HepG2 (cell line): ENCODE results near the gene GTPBP6. TPM values are rescaled to one million over a fixed set of nuclear protein-coding genes. Genes with fewer than 3 reads are reported as not detected.

ENCODE experiments used
- ATF7 ChIP-seq, 2 experiments: fragments of 450-650 bp in 1 of 2; sonication (generic) in 1 of 2; formaldehyde crosslinking in 1 of 2; IDR thresholded peaks; 2 replicates each; pipeline versions ENCODE4 v1.4.0 to v1.6.1; 2016 to 2020; ENCODE audit warnings: antibody characterized with exemption in 1 of 2, mild to moderate bottlenecking in 1 of 2, missing genetic modification reagents in 1 of 2
- BRCA1 ChIP-seq: sonication (generic); formaldehyde crosslinking; IDR thresholded peaks from 2 replicates; pipeline ENCODE4 v1.4.0; 2020; ENCODE audit warnings: missing genetic modification reagents
- ETV6 ChIP-seq: sonication (generic); formaldehyde crosslinking; conservative IDR thresholded peaks from 2 replicates; pipeline ENCODE4 v1.4.0; 2020; ENCODE audit warnings: missing genetic modification reagents
- HMGXB3 ChIP-seq: sonication (generic); formaldehyde crosslinking; IDR thresholded peaks from 2 replicates; pipeline ENCODE4 v1.4.0; 2020; ENCODE audit warnings: missing genetic modification reagents, borderline replicate concordance
- HOXD1 ChIP-seq: sonication (generic); formaldehyde crosslinking; IDR thresholded peaks from 2 replicates; pipeline ENCODE4 v1.5.0; 2020; ENCODE audit warnings: missing genetic modification reagents
- KLF11 ChIP-seq: IDR thresholded peaks from 2 replicates; pipeline ENCODE4 v1.6.1; 2016; ENCODE audit warnings: missing compliant biosample characterization
- KMT2A ChIP-seq: sonication (generic); formaldehyde crosslinking; IDR thresholded peaks from 2 replicates; pipeline ENCODE4 v1.4.0; 2020; ENCODE audit warnings: missing genetic modification reagents
- TAF1 ChIP-seq: sonication (generic); formaldehyde crosslinking; IDR thresholded peaks from 2 replicates; pipeline ENCODE4 v1.4.0; 2020; ENCODE audit warnings: missing genetic modification reagents
- ZC3H13 ChIP-seq: sonication (generic); formaldehyde crosslinking; IDR thresholded peaks from 2 replicates; pipeline ENCODE4 v1.8.1; 2023; ENCODE audit warnings: mild to moderate bottlenecking, missing genetic modification reagents, moderate library complexity
- ZC3H4 ChIP-seq: sonication (generic); formaldehyde crosslinking; IDR thresholded peaks from 2 replicates; pipeline ENCODE4 v1.4.0; 2020; ENCODE audit warnings: missing genetic modification reagents, borderline replicate concordance
- ZNF318 ChIP-seq: sonication (generic); formaldehyde crosslinking; IDR thresholded peaks from 2 replicates; pipeline ENCODE4 v1.4.0; 2020; ENCODE audit warnings: mild to moderate bottlenecking, missing genetic modification reagents
- ZNF552 ChIP-seq: sonication (generic); formaldehyde crosslinking; IDR thresholded peaks from 2 replicates; pipeline ENCODE4 v1.9.0; 2022; ENCODE audit warnings: missing genetic modification reagents, mild to moderate bottlenecking, borderline replicate concordance
- ZNF678 ChIP-seq: sonication (generic); formaldehyde crosslinking; IDR thresholded peaks from 2 replicates; pipeline ENCODE4 v1.4.0; 2020; ENCODE audit warnings: mild to moderate bottlenecking, missing genetic modification reagents
- polyA plus RNA-seq, 8 experiments: library from polyadenylated mRNA; depleted of rRNA in 3 of 8; stranded (reverse) in 7 of 8; unstranded in 1 of 8; fragments of >200 nt; fragmentation: Illumina TruSeq in 4 of 8; extraction: Trizol in 4 of 8; gene quantifications; 2 replicates each; pipeline versions ENCODE4 v1.2.1 to v1.2.3, GENCODE V29; 2011 to 2016; ENCODE audit warnings: low read depth in 4 of 8, missing spikeins in 1 of 8, mixed read lengths in 1 of 8; ENCODE audit not compliant: insufficient read depth in 1 of 8
- total RNA-seq, 5 experiments: library from RNA; depleted of rRNA; stranded (reverse); fragments of >200 nt; fragmentation: Illumina TruSeq; extraction: Trizol; gene quantifications; 2 replicates each; pipeline ENCODE4 v1.2.3, GENCODE V29; 2016; ENCODE audit warnings: low read depth in 1 of 5
- TF ChIP-seq, protein P1 (sequence below): sonication (generic); formaldehyde crosslinking; IDR thresholded peaks from 2 replicates; pipeline ENCODE4 v1.5.1; 2020; ENCODE audit warnings: missing genetic modification reagents, mild to moderate bottlenecking, borderline replicate concordance
- TF ChIP-seq, protein P2 (sequence below): fragments of 450-650 bp; IDR thresholded peaks from 2 replicates; pipeline ENCODE4 v1.6.1; 2017

Gene GTPBP6
- total and polyA plus RNA-seq, 2 of the 13 experiments (the other 11 are each of a cell fraction or from before 2014, with no cell fraction given): 20.2 to 39.6 TPM

DNA sequence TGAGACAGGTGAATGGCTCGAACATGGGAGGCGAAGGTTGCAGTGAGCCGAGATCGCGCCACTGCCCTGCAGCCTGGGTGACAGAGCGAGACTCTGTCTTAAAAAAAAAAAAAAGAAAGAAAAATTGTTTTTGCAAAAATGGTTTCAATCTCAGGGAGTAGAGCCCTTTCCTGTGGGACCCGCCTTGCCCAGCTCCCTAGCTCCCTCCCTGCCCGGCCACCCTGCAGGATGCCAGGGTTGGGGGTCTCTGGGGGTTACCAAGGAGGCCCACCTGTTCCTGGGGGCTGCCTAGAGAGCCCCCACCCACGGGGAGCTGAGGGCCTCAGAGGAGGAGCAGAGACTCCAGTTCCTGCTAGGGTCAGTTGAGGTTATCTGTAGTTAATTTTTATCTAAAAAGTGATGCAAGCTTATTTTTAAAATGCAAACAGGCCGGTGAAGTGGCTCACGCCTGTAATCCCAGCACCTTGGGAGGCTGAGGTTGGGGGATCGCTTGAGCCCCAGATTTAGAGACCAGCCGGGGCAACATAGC, 56.2 kb downstream of the GTPBP6 start (continued):
- TF ChIP-seq, protein P1, sequence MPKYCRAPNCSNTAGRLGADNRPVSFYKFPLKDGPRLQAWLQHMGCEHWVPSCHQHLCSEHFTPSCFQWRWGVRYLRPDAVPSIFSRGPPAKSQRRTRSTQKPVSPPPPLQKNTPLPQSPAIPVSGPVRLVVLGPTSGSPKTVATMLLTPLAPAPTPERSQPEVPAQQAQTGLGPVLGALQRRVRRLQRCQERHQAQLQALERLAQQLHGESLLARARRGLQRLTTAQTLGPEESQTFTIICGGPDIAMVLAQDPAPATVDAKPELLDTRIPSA (CRISPR knock-in tag): no peak
- no peak for TF ChIP-seq BRCA1 (CRISPR knock-in tag)
- TF ChIP-seq ZNF678 (CRISPR knock-in tag): no peak
- TF ChIP-seq ATF7 (IDR thresholded peaks at IDR 0.05): no peak
- TF ChIP-seq ATF7 (CRISPR knock-in tag; IDR thresholded peaks at IDR 0.05): no peak
- TF ChIP-seq HOXD1: no peak
- TF ChIP-seq KMT2A (CRISPR knock-in tag): no peak
- TF ChIP-seq HMGXB3 (CRISPR knock-in tag): no peak
- no peak for TF ChIP-seq ZNF318
- TF ChIP-seq, protein P2, sequence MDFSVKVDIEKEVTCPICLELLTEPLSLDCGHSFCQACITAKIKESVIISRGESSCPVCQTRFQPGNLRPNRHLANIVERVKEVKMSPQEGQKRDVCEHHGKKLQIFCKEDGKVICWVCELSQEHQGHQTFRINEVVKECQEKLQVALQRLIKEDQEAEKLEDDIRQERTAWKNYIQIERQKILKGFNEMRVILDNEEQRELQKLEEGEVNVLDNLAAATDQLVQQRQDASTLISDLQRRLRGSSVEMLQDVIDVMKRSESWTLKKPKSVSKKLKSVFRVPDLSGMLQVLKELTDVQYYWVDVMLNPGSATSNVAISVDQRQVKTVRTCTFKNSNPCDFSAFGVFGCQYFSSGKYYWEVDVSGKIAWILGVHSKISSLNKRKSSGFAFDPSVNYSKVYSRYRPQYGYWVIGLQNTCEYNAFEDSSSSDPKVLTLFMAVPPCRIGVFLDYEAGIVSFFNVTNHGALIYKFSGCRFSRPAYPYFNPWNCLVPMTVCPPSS: no peak
- no peak for TF ChIP-seq ZC3H13
- no peak for TF ChIP-seq ZNF552 (CRISPR knock-in tag)
- no peak for TF ChIP-seq TAF1 (CRISPR knock-in tag)
- TF ChIP-seq KLF11: no peak
- TF ChIP-seq ZC3H4 (CRISPR knock-in tag): no peak
- TF ChIP-seq ETV6 (CRISPR knock-in tag): no peak
